NCI-H226 (cell line): Measurements from ENCODE around the gene MEIOB.
"Not testable (repeated sequence)": the region's sequence is repeated elsewhere in the genome, so short reads cannot be mapped to it uniquely, and the experiment has no call there.

Experiments
- DNase-seq: peaks from one replicate; pipeline ENCODE4 v3.0.0-alpha.2; 2015

Gene MEIOB

DNA sequence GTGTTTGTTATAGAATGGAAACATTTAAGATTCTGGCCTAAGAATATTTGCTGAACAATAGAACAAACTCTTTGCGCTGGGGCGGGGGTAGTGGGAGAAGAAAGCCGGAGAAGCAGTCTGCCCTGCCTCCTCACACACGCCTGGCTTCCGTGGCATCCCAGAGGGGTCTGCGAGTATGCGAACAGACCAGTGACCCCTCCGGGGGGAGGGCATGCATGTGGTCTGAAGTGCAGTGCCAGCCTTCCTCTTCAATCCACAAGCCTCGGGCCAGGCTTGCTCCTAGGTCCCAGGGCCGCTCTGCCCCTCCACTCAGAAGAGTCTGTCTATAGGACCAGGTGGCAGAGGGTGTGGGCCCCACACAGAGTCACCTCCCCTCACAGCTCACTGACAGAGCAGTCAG, 64.3 kb downstream of the MEIOB start:
- DNase-seq = no peak

DNA sequence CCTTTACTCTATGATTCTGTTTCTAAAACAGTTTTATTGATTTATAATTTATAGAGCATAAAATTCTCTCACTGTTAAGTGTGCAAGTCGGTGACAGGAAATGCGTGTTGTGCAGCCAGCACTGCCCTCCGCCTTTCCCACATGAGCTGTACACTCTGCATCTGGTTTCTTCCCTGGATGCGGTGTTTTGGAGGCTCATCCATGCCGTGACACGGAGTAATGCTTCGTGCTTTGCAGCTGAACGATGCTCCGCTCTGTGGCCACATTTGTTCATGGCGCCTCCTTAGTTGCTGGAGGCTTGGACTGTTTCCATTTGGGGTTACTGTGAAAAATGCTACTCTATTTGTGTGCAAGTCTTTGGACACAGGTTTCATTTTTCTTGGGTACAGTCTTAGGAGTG, 71.3 kb downstream of the MEIOB start:
- DNase-seq = no peak

DNA sequence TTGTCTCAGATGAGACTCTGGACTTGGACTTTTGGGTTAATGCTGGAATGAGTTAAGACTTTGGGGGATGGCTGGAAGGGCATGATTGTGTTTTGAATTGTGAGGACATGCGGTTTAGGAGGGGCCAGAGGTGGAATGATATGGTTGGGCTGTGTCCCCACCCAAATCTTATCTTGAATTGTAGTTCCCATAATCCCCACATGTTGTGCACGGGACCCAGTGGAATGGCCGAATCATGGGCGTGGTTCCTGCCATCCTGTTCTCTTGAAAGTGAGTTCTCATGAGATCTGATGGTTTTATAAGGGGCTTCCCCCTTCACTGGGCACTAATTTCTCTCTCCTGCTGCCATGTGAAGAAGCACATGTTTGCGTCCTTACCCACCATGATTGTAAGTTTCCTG, 72.7 kb downstream of the MEIOB start:
- DNase-seq = not testable (repeated sequence)

DNA sequence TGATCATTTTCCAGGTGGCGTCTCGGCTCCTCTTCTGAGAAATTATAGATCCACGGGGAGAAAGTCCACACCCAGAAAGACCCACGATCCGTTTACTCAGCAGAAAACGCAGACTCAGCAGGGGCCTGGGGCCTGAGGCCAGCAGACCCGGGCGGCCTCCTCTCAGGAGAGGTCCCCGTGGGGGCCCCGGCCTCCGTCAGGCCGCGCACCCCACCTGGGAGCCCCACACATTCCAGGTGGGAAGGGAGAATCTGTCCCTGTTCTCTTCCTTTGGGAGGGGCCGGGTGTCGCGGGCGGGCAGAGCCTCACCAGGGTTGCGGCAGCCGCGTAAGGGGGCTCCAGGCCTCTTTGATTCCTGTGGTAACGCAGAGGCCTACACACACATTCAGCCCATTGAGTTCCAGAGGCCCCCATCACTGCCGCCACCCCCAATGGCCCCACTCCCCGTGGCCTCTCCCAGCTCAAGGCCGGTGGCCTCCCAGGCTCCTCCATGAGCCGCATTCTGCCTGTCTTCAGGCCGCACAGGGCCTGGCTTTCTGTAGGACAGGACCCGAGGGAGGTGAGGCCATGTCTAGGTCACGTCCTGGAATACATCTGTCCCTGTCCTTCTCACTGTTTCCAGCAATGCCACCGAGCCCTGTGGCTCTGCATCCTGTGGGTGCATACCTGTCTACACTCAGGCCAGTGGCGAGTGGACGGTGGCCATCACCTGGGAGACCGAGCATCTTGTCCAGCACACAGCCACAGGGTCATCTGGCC, 76.9 kb downstream of the MEIOB start:
- no peak for DNase-seq

DNA sequence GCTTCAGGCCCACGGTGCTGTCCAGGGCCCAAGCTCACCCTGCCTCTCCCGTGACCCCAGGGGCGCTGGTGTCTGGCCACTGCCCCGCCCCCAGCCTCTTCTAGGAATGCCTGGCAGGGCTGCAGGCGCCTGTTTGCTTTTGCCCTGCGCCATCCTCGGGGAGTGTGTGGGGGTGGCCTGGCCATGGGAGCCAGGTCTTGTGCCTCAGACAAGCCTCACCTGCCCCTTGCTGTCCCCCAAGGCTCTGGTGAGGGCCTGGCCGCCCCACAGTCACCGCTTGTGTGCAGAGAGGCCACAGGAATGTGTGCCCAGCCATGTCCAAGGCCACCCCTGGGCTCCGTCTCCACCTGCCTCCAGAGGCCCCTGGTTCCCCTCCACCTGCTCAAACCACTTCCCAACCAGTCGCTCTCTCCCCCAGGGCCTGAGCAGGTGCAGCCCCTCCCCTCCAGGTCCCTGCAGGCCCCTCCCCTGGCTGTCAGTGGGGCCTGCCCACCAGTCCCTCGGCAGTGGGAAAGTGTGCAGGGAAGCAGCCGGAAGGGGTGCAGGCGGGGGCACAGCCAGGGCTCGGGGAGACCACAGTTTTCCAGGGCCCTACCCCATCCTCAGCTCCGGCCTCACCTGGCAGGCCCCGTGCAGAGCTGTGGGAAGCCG, 77.6 kb downstream of the MEIOB start:
- DNase-seq = no peak

DNA sequence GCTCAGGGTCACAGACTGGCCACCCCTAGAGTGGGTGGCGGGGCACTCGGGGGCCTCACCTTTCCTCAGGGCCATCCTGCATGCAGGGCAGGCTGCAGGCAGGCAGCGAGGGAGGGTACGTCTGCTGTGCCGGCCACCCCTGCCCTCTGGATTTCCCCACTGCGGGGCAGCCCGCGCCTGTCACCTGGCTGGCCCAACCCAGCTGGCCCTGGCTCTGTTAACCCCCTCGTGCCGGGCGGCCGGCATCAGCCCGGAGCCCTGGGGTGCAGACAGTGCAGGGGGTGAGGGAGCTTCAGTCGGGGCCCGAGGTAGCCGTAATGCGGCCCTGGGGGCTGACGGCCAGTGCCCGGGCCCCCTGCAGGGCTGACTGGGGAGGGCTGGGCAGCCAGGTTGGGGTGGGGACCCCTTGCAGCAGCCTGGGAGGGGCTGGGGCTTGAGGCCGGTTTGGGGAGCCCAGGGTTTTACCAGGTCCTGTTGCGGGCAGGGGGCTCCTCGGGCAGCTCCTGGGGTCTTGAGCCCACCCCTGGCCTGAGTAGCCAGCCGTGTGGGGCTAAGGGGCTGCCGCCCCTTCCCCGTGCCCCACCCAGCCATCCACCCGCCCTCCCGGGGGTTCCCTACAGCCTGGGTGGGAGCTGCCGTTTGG, 78.3 kb downstream of the MEIOB start, which contains the start of gene IGFALS:
Gene IGFALS, minus strand, starts transcription at position 128 of the 643 bp plus-strand sequence. Its CDS starts 53 bp downstream, at position 75.
- DNase-seq = no peak

DNA sequence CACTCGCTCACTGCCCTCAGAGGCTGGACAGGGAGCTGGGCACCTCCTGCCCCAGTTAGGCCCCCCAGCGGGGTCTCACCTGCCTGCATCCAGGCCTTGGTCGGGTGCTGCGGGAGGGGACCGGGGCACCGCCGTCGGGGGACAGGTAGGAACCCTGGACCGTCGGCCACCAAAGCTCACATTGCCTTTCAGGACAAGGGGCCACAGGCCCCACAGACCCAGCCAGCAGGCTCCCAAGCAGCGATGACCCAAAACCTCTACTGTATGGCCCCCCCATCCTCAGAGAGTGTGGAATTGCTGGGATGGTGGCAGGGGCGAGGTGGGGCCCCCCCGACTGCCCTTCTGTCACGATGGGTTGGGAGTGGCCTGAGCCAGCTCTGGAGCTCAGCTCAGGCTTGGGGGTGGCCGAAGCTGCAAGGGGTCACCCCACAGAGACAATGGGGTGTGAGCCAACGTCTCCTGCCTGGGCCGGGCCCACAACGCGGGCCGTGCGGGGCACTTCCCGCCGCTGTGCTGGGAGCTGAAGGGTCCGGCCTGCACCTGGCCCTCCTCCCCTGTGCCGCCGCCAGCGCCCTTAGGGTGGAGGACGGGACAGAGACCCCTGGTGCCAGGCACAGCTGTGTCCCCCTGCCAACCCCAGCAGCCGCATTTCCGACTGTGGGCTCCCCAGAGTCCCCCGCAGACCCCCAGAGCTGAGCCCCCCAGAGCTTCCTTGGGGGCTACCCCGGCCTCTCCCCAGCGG, 79.0 kb downstream of the MEIOB start:
- DNase-seq = no peak

DNA sequence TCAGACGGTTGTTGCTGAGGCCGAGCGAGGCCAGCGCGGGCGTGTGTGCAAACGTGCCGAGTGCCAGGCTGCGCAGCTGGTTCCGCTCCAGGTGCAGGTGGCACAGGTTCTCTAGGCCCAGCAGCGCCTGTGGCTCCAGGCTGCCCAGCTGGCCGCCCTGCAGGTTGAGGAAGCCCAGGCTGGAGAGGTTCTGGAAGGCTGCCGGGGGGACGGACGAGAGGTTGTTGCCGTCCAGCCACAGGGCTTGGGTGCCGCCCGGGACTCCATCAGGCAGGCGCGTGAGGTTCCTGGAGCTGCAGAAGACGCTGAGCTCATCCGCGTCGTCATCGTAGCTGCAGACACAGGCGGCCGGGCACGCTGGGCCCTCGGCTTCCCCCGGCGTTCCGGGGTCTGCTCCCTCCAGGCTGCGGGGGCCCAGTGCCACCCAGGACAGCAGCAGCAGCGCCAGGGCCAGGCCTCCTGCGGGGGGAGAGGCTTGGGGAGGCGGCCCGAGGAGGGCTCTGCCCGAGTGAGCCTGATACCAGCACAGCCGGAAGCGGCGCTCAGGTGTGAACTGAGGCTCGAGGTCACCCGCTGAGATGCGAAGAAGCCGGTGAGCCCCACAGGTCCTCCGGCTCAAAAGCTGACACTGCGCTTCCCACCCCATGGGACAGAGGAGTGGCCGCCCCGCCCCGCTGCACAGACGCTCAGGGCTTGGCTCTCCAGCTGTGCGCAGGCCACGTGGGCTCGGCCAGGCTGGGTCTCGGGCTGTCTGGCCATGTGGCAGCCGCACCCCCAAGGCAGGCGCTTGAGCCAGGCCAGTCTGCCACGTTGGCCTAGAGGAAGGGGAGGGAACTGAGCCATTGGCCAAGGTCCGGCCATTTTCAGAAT, 79.8 kb downstream of the MEIOB start:
- no peak for DNase-seq

DNA sequence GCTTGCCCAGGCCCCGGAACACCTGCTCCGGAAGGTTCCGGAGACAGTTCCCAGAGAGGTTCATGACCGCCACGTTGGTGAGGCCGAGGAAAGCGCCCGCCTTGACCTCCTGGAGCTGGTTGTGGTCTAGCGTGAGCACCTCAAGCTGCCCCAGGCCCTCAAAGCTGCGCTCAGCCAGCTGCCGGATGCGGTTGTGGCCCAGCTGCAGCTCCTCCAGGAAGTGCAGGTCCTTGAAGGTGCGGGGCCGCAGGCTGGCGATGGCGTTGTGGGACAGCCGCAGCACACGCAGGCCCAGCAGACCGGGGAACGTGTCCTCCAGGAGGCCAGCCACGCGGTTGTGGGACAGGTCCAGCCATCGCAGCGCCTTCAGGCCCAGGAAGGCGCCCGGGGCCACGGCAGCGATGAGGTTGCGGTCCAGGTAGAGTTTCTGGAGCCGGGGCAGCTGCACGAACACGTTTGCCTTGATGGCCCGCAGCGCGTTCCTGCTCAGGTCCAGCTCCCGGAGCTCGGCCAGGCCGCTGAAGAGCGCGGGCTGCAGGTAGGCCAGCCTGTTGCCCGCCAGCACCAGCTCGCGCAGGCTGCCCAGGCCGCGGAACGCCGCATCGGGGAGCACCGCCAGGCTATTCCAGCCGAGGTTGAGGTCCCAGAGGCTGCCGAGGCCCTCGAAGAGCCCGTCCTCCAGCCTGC, 80.6 kb downstream of the MEIOB start:
- no peak for DNase-seq

DNA sequence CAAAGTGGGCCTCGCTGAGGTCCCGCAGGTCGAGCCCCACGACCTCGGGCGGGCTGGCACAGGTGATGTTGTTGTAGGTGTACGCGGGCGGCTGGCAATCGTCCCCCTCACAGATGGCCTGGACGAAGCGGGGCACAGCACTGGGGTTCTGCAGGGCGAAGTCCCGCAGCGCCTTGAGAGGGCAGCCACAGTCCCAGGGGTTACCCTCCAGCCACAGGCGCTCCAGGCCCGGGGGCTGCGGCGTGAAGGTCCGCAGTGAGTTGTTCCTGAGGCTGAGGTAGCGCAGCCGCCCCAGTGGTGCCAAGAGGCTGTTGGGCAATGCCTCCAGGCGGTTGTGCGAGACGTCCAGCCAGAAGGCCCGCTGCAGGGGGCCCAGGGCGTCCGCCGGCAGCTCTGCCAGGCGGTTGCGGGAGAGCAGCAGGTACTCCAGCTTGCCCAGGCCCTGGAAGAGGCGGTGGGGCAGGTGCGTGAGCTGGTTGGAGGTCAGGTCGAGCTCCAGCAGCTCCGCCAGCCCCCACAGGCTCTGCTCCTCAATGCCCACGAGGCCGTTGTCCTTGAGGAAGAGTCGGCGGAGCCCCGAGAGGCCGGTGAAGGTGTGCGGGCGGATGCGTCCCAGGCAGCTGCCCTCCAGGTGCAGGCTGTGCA, 81.2 kb downstream of the MEIOB start:
- DNase-seq = no peak

DNA sequence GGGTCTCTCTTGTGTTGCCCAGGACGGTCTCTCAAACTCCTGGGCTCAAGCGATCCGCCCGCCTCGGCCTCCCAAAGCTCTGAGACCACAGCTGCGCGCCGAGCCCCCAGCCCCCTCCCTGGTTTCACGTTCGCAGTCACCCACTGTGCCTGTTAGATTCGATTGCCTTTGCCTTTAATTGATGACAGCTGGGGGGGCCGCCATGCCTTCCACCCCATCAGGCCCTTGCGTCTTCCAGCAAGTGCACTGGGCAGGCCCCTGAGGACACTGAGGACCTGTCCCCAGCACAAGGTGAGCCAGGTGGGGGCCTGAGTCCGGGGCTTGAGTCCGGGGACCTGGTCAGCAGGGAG, 81.7 kb downstream of the MEIOB start:
- DNase-seq = no peak

DNA sequence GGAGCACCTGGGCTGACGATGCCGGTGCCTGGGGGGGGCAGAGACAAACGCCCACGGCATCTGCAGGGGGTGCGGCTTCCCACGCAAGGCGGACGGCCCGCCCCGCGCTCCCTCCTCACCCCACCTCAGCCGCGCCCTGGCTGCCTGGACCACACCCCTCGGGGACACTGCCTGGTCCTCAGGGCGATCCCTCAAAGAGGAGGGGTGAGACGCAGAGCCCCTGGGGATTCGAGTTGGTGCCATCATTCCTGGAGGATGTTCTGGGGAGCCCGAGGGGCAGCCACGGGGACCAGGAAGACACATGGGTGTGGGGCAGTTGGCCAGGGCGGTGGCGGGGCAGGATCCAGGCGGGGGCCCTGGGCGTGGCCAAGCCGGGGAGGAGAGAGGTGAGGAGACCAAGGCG, 82.3 kb downstream of the MEIOB start:
- DNase-seq = no peak

DNA sequence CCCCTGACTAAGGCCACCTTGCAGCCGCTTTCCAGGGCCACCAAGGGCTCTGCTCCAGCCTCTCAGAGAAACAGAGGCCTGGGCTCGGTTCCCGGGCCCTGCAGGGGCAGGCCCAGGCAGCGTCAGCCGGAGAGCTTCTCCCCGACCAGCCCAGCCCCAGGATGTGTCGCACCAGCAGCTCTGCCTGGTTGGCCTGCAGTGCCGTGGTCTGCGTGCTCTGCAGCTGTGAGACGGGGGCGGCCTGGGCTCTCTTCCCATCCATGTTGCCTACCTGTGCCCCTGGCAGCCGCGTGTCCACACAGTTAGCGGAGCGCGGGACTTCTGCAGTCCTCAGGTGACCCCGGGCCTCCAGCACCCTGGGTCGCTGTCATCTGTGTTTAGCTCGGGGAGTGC, 83.3 kb downstream of the MEIOB start:
- no peak for DNase-seq

DNA sequence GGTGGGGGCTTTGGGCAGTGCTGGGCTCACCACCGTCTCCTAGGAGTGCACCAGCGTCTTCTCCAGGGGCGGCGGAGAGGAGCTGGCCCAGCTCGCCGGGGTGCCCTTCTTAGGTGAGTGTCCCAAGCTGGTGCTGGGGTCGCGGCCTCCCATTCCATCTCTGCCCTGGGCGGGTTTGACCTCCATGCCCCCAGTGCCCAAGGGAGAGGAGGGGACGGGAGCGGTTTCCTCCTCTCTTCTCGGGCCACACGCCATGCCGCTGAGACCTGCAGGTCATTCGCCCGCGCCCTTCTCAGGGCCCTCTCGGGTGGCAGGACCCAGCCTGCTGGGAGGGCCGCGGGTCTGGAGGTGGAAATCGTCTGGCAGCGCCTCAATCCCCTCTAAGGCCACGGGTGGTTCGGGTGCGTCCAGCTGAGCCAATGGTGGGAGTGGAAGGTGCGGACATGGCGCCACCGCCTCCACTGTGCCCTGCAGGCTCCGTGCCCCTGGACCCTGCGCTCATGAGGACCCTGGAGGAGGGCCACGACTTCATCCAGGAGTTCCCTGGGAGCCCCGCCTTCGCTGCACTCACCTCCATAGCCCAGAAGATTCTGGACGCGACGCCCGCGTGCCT, 83.8 kb downstream of the MEIOB start:
- DNase-seq = no peak

DNA sequence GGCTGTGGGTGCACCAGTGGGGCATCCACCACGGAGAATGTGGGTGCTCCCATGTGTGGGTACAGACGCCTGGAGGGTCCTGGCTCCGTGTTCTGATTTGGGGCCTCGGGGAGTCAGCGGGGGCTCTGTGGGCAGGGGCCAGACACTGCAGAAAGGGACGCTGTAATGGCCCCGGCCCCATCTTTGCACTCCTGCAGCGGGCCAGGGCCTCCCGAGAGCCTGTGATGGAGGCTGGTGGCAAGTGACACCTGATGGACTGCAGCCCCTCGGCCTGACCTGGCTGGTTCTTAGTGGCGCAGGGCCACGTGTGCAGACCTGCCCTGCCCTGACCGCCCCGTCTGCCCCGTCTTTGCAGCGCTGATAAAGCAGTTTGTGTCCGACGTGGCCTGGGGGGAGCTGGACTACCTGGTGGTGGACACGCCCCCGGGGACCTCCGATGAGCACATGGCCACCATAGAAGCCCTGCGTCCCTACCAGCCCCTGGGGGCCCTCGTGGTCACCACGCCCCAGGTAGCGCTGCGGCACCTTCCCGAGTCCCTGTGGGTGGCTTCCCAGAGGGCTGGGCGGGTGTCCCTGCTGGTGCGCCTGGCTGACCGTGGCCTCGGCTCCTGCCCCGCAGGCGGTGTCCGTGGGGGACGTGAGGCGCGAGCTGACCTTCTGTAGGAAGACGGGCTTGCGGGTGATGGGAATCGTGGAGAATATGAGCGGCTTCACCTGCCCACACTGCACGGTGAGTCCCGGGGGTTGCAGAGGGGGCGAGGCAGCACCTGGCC, 84.5 kb downstream of the MEIOB start:
- DNase-seq = no peak

DNA sequence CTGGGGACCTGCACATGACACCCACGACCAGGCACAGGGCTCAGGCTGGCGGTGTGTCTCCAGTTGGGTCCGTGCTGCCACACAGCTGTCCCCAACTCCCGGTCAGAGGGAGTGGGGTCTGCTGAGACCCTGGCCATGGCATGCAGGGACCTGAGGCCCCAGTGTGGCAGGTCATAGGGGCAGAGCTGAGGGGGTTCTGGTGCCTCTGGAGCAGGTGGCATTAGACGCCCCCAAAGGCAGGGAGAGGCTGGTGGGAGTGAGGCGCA, 85.0 kb downstream of the MEIOB start:
- no peak for DNase-seq

DNA sequence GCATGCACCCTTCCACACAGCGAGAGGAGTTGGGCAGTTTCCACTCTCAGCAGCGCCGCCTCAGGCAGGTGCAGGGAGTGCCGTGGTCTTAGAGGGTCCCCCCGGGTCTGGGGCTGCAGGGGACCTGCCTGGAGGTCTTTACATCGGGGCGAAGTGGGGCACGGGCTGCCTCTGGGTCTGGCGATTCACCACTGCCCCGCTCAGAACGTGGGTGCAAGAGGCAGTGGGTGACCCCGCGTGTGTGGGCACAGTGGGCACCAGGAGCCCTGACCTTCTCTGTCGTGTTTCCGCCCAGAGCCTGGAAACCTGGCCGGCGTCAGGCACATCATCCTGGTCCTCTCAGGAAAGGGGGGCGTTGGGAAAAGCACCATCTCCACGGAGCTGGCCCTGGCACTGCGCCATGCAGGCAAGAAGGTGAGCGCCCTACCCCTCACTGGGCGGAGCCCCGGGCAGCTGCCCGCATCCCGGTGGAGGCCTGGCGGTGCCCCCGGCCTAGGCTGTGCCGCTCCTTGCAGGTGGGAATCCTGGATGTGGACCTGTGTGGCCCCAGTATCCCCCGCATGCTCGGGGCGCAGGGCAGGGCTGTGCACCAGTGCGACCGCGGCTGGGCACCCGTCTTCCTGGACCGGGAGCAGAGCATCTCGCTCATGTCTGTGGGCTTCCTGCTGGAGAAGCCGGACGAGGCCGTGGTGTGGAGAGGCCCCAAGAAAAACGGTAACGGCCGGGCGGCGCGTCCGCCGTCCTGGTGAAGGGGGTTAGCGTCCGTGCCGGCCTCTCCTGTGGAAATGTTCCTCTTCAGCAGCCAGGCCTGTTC, 85.5 kb downstream of the MEIOB start:
- no peak for DNase-seq

DNA sequence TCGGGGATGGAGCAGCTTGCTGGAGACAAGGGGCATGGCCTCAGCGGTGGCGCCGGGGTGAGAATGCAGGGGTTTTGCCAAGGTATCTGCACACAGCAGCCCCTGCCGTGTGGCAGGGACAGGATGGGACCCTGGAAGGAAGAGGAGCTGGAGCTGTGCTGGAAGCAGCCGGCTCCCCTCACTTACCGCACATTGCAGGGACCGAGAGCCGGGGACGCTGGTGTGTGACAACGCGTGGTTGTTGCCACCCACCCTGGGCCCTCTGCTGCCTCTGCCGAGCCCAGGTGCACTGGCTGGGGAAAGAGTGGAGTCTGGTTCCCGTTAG, 86.2 kb downstream of the MEIOB start:
- no peak for DNase-seq

DNA sequence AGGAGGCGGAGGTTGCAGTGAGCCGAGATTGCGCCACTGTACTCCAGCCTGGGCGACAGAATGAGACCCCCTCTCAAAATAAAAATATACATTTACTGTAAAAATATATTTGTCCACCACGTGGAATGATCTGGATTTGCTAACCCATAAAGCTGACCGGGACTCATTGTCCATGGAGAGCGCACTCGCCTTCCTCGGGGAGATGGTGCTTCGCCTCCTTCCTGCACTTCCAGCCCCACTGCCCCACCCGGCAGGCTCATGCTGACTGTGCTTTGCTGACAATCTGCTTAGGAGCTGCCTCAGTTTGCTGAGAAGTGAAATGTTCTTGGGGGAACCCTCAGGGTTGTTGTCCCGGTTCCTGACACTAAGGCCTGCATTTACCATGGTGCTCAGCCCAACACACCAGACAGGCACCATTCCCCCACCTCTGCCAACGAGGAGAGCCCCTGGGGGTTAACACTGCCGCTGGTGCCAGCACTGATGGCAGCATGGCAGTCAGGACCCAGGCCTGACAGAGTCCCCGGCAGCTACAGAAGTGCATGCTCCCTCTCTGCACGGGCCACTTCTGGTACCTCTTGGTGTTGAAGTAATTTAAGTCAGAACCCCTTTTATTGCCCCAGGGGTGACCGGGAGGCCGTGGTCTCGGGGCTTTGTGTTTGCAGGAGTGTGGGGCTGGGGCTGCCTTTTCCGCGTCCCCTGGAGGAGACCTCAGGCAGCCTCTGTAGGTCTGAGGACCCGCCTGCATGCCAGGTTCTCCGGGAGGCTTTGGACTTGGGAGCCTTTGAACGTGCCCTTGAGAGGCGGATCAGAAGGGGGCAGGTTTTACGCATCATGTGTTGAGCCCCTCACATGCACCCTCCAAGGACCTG, 86.8 kb downstream of the MEIOB start:
- DNase-seq = no peak
